T-helper 1 cell (primary cell): Measurements from ENCODE around the gene EMID1.
A peak's percentile ranks its signal among the peaks of the same experiment; 100 is the strongest.

ENCODE experiments used
- DNase-seq, 5 donors: peaks; one replicate each; pipeline ENCODE4 v3.0.0-alpha.2; 2012 to 2020

EMID1 gene

DNA sequence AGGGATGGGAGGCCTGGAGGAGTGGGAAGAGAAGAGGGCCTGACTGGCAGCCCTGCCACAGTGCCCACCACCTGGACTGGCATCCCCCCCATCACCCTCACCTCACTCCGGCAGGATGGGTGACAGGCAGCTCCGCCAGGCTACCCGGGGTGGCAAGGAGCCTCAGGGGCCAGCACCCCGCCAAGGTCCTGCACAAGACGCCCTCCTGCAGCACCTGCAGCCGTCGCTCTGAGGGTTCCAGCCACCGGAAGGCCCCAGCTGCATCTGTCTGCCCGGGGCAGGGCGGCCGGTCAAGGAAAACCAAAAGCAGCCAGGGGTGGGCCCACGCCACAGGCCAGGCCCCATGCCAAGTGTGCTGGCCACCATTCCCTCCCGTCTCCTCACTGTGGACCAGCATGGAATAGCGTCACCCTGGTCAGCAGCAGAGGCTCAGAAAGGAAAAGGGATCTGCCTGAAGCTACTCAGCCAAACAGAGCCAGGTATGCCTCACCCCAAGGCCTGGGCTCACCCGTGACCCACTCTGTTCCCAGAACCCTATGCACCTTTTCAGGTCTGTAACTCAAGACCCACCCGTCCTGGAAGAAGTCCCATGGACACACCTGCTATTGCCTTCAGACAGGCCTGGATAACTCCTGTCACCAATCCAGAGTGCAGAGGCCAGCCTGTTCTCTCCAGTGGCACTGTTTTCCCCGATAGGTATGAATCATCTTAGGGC, 55.1 kb downstream of the EMID1 start:
- DNase-seq = no peak

DNA sequence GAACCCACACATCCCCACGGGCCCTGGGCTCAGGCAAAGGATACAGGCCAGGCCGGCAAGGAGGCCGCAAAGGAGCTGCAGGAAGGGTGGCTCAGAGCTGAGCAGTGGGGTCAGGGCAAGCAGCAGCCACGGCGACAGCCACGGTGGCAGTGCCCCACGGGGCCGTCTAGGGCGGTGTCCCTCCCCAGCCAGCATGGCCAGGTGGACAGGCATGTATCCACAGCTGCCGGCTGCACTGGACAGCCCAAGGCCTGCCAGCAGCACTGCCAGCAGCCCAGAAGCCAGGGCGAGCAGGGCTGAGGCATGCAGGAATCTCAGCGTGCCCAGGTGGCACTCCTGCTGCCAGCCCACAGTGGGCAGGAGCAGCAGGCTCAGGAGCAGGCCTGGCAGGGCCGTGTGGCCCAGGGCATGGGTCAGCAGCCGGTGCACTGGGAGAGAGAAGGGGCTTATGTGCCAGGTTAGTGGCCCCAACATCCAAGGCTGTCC, 58.1 kb downstream of the EMID1 start:
- DNase-seq = no peak

DNA sequence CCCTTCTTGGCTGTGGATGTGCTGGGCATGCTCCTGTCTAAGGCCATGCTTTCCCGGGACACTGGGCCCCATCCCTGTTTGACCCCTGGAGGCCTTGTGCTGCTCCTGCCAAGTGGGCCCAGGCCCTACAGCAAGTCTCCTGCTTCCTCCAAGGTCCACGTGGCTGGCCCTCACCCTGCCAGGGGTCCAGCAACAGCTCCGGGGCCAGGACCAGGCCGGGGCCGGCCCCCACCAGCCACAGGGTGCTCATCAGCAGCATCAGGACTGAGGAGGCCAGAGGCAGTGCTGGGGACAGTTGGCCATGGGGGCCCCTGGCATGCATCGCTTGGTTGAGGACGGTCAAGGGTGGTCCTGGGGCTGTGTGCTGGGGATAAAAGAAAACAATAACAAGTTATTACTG, 59.6 kb downstream of the EMID1 start:
- no peak for DNase-seq

DNA sequence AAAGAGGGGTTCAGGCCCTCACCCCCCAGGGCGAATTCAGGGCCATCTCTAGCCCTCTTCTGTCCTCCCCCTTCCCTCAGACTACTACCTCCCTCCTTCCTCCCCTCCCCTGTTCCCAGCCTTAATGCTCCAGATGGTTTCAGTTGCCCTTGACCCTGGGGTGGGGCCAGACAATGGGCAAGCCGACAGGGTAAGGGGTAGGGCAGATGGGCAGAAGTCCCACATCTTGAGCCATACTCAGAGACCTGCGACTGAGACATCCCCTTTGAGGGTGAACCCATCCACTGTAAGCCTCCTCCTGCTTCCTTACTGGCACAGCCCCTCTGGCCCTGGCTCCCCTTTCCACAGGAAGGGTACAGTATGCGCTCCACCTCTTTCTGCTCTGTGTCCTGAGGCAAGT, 60.2 kb downstream of the EMID1 start:
- DNase-seq = no peak

DNA sequence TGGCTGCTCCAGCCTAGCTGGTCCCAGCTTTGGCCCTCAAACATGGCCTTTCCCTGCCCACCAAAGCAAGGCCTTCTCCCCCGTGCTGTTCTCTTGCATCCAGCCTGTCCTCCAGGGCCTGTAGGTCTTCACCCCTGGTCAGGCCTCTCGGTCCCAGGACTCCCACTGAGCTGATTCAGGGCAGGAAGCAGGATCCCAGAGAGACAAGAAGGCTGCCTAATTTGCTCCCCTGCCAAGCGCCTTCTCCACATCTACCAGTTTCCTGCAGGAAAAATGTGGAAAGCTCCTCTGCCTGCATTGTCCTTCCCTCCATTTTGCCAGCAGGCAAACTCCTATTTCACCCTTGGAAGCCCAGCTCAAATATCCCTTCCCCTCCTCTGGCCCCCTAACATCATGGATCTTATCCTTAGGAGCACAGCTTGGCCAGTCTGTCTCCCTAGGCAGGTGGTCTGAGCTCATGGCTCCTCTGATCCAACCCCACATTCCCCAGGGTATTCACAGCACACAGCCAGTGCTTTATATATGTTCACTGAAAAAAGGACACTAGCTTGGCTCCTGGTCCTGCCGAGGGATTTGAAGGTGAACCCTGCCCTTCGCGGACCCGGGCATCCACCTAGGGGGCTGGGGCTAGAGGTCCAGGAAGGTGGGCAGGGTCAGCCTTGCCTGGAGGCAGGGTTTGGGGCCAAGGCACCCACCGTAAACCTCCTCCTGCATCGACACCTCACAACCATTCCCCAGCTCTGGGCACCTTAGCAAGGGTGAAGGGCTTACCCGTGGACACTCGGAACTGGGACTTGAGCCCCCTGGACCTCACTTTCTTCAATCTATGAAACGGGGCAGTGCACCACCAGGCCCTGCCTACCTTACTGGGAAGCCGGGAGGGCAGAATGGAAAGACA, 61.1 kb downstream of the EMID1 start:
- no peak for DNase-seq

DNA sequence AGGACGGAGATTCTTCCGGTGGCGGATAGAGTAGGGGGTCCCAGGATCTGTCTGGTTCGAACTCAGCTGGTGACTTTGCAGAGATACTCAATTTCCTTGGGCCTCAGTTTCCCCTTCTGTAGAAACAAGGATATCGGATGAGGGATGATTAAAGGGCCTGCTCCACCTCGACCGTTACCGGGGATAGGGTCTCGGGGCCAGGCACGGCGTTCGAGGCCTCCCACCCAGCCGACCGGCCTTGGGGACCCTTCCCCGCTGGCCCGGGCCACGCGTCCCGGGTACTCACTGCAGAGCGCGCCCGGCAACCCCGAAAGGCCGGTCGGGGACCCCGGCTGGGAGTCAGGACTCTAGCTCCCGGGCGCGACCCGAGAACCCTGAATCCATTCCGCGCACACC, 61.8 kb downstream of the EMID1 start:
- DNase-seq = no peak

DNA sequence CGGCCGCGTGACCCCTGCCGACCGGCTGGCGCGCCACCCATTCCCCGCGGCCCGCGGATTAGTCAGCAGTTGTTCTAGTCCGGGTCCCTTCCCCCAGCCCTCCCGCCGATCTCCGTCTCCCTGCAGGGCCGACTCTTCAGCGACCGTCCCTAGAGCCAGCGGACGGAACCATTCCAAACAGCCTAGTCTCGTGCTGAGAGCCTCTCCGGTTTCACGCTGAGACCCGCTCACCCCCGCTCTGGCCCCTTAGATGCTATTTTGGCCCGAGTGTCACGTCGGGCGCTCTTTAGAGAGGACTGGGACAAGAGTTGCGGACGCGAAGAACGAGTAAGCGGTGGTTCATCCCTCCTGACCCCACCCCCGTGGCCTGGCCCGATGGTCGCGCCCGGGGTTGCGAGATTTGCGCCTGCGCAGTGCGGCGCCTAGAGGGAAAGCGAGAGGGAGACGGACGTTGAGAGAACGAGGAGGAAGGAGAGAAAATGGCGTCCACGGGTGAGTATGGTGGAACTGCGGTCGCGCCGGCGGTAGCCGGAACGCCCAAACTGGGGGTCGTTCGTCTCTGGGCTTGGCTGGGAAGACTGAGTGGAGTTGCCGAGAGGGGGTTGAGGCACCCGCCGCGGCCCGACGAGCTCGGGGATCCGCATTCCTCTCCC, 62.3 kb downstream of the EMID1 start, which contains the start of the genes EWSR1 and RHBDD3:
TSS of gene EWSR1 (plus strand) at position 411 of the 653 bp plus-strand sequence. CDS start at position 480, 69 bp downstream.
TSS of gene RHBDD3 (minus strand) at position 124 of the 653 bp plus-strand sequence. CDS start 2,355 bp downstream, outside the sequence.
- DNase-seq = peak; percentile 86 to 94 (median 90)

DNA sequence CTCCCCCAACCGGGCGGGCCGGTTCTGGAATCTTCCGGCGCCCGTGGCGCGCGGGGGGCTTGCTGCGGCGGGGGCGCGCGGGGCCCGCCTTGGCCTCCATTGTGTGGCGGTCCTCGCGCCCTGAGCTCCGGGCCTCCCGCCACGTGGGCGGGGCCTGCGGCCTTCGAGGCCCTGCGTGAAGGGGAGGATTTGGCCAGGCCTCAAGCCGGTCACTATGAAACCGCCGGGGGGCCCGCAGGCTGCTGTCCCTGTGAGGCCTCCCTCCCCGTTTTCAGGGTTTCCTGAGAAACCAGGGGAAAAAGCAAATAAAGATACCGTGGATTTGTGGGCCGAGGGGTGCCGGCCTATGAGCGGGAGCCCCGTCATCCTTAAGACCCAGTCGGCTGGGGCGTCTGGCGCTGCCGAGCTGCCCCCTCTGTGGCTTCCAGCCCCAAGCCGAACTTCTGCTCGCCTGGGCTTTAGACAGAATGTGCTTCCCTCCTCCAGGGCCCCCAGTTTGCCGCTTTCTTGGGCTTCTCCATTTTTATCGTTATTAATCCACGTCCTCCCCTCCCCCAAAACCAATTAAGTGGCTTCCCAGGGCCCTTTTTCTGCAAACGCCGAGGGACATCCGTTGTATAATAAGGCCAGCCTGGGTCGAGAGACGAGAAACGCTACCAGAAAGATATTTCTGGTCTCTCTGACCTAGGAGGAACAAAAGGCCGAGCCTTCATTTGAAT, 63.0 kb downstream of the EMID1 start:
- peak in 3 of 5 donors; percentile 32 to 45 (median 33) for DNase-seq

DNA sequence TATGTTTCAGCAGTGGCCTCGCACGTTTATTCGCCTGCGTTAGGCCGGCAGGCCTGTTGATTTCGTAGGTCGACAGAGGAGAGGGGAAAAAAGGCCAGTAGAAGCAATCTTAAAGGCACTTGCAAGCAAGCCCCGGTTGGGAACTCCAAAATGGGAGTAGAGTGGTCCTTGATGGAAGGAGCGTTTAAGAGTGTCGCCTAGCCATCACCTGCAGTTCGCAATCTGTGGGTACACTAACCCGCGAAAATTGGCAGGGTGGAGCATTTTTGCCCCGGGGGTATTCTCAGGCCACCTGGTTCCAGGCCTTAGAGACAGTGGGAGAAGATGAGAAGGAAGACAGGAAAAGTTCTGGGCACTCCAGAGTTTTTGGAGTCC, 63.5 kb downstream of the EMID1 start:
- no peak for DNase-seq

DNA sequence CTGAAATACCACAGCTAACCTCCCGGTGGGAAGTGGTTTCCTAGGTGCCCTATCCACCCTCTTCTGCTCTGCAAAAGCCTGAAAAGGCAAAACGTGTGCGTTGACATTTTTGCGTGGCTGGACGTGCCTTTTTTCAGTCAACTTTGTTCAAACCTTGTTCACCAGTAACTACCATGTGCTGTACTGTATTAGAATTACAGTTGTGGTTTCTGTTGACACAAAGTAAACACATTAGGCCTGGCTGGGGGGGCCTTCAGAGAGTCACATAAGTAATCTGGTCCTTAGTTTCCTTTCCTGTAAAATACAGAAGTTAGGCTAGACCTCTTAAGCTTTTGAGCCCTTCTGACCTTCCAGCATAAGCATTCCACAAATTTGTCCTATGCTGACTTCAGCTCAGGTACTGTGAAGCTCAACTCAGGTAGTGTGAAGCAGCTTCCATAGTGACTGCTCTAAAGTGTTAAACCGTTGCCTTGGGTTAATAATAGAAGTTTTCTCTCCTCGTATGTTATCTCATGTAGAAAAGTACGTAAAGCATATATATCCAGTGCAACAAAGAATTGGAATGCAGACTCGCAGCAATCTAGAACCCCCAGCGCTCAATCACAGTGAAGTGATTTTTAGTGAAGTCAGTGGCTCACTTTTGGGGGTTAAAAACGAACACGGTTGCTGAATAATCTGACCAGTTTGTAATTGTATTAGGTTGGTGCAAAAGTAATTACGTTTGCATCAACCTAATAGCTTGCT, 64.2 kb downstream of the EMID1 start:
- DNase-seq = peak in 1 of 5 donors; percentile 11

DNA sequence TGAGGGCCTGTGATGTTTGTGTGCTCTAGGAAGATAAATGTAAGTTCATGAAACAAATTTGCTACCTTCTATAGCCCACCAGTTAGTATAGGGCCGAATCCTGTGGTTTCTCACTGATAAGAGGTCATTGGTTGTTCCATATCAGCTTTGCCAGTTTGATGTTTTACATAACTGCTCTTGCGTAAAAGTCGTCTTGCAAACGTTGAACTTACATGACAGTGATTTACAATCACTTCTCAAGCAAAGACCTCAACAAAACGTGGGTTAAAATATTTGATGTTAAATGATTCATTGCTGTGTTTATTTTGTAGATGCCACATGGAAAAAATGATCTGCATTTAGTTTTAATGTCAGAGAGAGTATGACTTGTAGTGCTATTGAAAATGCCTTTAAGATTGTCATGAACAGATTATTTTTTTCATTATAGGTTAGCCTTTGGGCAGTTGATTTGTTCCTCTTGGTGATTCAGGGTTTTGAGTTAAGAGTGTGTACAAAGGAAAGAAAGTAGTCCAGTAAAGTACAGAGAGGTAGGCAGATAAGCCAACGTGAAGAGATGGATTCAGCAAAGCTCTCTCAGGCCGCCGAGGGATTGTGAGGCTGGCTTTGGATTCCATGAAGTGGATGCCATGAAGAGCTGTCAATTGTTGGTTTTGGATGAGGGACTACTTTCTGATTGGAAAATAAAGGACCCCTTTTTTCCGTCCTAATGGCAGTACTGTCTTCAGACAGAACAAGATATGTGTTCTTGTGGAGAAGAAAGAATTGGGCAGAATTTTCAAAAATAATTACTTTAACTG, 65.0 kb downstream of the EMID1 start:
- no peak for DNase-seq

DNA sequence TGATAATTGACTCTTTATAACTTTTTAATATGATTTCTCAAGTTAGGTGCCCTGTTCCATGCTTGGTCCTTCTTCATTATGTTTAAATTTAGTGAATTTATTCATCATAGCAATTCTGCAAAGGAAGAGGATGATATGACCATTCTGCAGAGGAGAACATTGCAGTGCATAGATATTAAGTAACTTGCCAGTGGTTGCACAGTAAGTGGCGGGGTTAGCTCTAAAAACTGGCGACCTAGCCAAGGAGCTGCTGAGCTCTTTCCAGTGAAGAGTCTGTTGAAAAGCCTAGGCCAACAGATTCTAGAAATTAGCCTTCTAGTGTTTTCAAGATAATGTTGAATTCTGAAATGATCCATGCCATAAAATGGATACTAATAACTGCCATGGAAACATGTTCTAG, 66.9 kb downstream of the EMID1 start:
- DNase-seq = no peak

DNA sequence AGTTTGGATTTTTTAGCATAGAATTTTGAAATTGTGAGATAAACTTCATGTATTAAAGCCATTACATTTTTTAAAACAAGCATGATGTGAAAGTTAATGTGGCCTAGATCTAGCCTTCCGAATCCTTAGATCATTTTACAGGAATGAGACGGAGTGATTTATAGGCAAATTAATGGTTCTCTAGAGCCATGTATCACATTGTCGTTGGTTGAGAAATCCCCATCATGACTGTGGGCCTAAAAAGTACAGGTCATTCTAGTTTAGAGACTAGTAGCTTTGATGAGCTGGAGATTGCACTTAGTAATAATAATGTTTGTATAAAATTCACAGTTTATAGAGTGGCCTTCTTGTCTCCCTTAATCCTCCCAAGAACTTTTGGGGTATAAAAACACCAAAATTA, 69.5 kb downstream of the EMID1 start:
- DNase-seq = no peak

DNA sequence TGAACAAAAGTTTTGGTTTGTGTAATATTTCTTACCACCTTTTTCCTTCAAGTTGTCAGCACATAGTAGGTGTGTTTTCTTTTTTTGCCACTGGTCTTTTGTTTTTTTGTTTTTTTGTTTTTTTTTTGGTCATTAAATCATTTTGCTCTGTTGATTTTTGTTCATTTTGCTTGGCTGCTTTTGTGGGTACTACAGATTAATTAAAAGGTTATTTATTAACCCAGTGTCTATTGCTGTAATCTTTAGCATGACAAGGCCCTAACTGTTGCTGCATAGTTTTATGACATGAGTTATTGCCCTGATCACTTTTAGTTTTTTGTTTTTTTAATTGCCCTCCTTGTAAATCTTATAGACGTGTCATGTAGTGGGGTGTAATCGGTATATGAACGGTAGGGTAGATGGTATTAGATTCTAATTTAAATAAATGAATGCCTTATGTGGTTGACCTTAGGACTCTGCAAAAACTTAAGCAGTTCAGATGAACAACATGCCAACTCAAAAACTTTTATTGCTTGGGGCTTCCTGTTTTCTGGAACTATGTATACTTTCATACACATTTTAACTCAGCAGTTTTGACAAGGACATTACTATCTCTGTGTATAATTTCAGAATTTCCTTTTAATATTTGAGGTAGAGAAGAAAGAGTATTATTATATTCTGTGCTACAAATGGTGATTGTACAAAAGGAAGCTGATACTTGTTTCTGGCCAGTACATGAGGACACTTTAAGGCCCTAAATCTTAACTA, 70.3 kb downstream of the EMID1 start:
- DNase-seq = no peak

DNA sequence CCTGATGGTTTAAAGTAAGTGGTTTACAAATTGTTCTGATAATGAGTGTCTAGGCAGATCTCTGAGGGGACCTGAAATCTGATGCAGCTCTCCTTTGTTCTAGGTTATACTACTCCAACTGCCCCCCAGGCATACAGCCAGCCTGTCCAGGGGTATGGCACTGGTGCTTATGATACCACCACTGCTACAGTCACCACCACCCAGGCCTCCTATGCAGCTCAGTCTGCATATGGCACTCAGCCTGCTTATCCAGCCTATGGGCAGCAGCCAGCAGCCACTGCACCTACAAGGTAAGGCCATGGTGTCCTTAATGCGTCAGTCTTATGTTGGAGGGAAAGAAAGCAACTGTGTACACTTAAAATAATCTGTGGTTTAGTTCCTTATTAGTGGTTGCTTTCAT, 72.2 kb downstream of the EMID1 start:
- no peak for DNase-seq

DNA sequence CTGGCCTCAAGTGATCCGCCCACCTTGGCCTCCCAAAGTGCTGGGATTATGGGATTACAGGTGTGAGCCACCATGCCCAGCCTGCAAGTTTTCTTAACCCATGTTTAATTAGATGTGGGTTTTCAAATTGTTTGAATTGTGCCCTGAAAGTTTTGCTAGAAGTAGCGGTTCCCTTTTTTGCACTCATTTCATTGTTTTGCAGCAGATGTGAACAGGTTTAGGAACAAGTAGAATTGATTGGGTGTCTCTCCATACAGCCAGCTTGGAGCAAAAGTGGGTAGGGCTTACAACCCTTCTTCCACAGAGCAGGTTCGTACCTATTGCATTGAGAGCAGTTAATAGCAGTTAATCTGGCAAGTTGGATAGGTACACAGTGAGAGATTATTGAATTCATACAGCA, 78.5 kb downstream of the EMID1 start:
- DNase-seq = no peak

DNA sequence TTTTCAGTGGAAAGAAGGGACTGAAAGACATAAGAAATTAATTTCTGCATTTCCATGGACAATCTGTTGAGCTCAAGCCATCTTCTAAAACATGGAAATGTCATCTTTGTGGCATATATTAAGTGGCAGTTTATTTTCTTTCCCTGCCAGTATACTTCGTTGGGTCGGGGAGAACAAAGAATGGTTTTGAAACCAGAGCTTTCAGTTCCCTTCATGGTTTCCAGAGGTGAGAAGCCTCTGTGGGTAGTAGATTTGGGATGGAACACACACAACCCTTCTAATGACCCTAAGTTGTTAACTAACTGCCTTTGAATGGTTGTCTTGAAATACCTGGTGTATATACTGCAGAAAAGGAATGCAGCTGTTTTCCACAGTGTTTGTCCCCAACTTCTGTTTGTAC, 83.1 kb downstream of the EMID1 start:
- DNase-seq = no peak

DNA sequence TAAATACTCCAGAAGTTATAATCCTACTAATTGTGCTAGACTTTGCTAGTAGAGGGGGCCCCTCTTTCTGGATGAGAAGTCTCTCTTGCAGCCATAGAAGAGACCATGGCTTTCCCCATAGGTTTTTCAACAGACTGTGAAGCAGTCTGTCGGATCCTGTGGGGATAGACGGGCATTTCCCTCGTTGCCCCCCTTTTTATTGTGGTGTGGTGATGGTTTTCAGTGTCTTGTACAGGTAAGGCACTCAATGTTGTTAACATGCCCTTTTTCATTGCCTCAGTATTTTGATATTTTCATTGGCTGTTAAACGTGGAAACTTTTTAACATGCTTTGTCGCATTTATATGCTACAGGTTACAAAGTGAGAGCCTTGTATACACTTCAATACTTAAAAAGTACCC, 84.4 kb downstream of the EMID1 start:
- DNase-seq = no peak

DNA sequence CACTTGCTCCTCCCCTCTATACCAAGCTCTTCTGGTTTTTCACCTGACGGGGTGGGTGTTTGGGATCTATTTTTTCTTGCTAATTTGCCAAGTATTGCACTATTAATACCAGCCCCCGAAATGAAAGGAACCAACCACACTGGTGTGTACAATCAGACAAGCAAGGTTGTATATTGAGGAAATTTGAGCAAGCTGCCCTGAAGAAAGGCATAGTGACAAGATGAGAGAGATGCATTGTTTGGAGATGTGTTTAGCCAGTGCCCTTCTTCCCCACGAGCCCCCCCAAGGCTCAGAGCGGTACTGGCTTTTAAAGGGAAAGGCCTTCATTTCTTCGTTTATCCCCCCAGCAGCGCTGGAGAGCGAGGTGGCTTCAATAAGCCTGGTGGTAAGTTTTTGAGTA, 85.5 kb downstream of the EMID1 start:
- no peak for DNase-seq

DNA sequence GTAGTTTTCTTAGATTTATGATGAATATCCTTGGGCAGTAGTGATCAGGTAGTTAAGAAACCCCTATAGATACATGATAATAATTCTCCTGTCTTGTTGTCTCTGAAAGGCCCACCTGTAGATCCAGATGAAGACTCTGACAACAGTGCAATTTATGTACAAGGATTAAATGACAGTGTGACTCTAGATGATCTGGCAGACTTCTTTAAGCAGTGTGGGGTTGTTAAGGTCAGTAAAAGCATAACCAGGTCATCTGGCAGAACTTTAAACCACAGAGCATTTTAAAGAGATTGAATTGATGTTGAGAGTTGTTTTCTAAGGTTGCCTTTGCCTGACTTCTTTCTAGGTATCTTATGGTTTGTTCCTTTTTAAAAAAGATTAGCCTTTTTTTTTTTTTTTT, 86.7 kb downstream of the EMID1 start:
- no peak for DNase-seq
